Ovary (tissue), 9 donors: ENCODE measurements around the gene ZFP36. TPM values are rescaled to one million over a fixed set of nuclear protein-coding genes. Genes with fewer than 3 reads are reported as not detected.
A peak's percentile ranks its signal among the peaks of the same experiment; 100 is the strongest.

Experiments
- DNase-seq, 5 donors: peaks; one replicate each; pipeline ENCODE4 v3.0.0-alpha.2; 2019 to 2020
- H3K27ac ChIP-seq, 2 donors: fragments of 200-600 bp; one replicate each; pipeline versions ENCODE4 v1.5.1 to v1.8.0; 2019 to 2022
- H3K27me3 ChIP-seq: fragments of 200-600 bp; one replicate; pipeline ENCODE4 v1.8.0; 2022
- H3K36me3 ChIP-seq: fragments of 200-600 bp; sonication (generic); one replicate; pipeline ENCODE4 v1.5.1; 2019
- H3K4me1 ChIP-seq: one replicate; pipeline ENCODE4 v1.8.1; 2013; ENCODE audit warnings: mild to moderate bottlenecking, moderate library complexity; ENCODE audit not compliant: insufficient read depth
- H3K4me3 ChIP-seq: fragments of 200-600 bp; sonication (generic); one replicate; pipeline ENCODE4 v1.5.1; 2017
- H3K9me3 ChIP-seq, 2 donors: fragments of 200-600 bp in 1 of 2; sonication (generic) in 1 of 2; one replicate each; pipeline versions ENCODE4 v1.5.1 to v1.8.1; 2013 to 2019; ENCODE audit warnings: mild to moderate bottlenecking in 1 of 2, moderate library complexity in 1 of 2
- EP300 ChIP-seq: sonication (generic); formaldehyde crosslinking; IDR thresholded peaks from one replicate; pipeline ENCODE4 v1.6.1; 2017; ENCODE audit warnings: antibody characterized with exemption
- POLR2A ChIP-seq: fragments of 450-650 bp; IDR thresholded peaks from one replicate; pipeline ENCODE4 v1.6.1; 2017; ENCODE audit warnings: antibody characterized with exemption, mild to moderate bottlenecking, moderate library complexity
- WGBS, 3 donors: extraction: QIAGEN DNeasy Blood & Tissue Kit in 1 of 3; methylation state at CpG; one replicate each; pipeline versions ENCODE4 v1.1.5 to v1.1.7; 2013 to 2017; 5-methylcytosine and 5-hydroxymethylcytosine counted together
- intact Hi-C, 4 donors: fragments of 100-400 bp; cut with DNase I; formaldehyde crosslinking; loops; one replicate each; pipeline versions ENCODE4 v1.11.0 to v1.15.1; 2022 to 2023
- polyA plus RNA-seq, 2 donors: library from polyadenylated mRNA; stranded (reverse); fragments of 200-250 nt in 1 of 2; fragments of 350-450 nt in 1 of 2; fragmentation: Illumina TruSeq in 1 of 2; extraction: RNeasy Lipid Tissue Mini Kit (QIAGEN cat#74804) in 1 of 2; gene quantifications; one replicate each; pipeline ENCODE4 v1.2.3, GENCODE V29; 2013 to 2014
- total RNA-seq, 7 donors: library from RNA; depleted of rRNA in 2 of 7; stranded (reverse); fragments of >200 nt in 2 of 7; fragmentation: NEBNext Ultra II Directional in 3 of 7; extraction: Animal tissue kit (Norgen Biotek cat#: 25700) in 3 of 7; gene quantifications; one replicate each; pipeline versions ENCODE4 v1.1.0 to v1.2.4, GENCODE V29; 2016 to 2023
- TF ChIP-seq, protein P1 (sequence below), 3 donors: fragments of 450-650 bp in 2 of 3; fragments of 200-600 bp in 1 of 3; IDR thresholded peaks; one replicate each; pipeline versions ENCODE4 v1.5.1 to v1.8.0; 2016 to 2022; ENCODE audit warnings: antibody characterized with exemption in 3 of 3, mild to moderate bottlenecking in 1 of 3
- donor health status: DM: no; HTN: no; CAD: no; lungs with moderate emphysema.
- donor health status: DM: no; HTN: no; CAD: no.
- donor health status: Bipolar disorder and iron deficiency.
- donor health status: DM: yes; HTN: yes; CAD: no.
- donor health status: DM: no; HTN: no; CAD: no.
- donor health status: DM: yes; HTN: yes; CAD: no.

ZFP36 gene
- total and polyA plus RNA-seq, 9 donors = 78.1 to 995 (median 196) TPM

DNA sequence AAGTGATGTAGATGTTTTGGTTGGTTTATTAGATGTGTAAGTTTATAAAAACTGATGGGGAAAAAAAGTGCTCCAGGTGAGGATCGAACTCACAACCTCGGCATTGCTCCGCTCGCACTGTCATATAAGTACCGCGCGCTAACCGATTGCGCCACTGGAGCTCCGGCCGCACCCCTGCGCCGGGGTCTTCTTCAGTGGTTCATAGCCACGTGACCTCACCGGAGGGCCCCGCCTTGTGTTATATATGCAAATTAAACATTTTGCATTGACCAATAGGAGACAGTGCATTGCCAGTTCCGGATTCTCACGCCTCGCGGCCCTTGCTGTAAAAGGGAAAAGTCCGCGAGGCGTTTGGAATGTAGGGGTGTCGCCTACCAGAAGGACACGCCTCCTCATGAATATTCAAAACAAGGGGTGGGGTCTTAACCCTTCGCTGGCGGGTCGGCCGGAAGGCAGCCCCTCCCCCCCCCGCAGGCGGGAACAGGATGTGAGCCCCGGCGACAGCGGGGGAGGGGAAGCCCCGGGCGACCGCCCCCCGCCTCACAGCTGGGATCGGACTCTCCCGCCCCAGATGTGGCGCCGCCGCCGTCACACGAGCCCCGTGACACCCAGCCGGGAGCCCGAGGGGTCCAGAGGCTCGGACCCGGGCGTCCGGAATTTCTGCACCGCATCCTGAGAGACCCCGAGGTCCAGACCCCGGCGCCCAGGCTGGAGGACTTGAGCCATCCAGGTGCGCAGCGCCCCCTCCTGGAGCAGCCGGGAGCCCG is 5.6 kb downstream of the ZFP36 start, which contains the start of gene PLEKHG2:
PLEKHG2 (plus strand) TSS at position 570 of the 767 bp plus-strand sequence. CDS start 1,418 bp downstream, outside the sequence.
- Histone ChIP-seq H3K9me3 (no peaks in the 10 kb centered on the region), H3K27me3 (no peaks in the 10 kb centered on the region), H3K4me1 (peaks cover 24% of the 10 kb centered on the region), H3K27ac (peak within 1 kb of the TSS; percentile 87 to 98), H3K36me3 (no peaks in the 10 kb centered on the region), H3K4me3 (peak within 1 kb of the TSS; percentile 97)
- DNase-seq = peak; percentile 96 to 98 (median 98)
- intact Hi-C loops = loop anchor here in 2 of 4 donors (2.0 kb wide), 2 partner anchors 15 to 33 kb away; partner anchors contain the start of gene SUPT5H (in 1 of the 2)
- 0% methylated on average over 30 to 60 of the region's 60 CpGs for WGBS, 3 donors
- TF ChIP-seq EP300 (peak; percentile 86), POLR2A (peak; percentile 57)
- TF ChIP-seq, protein P1, sequence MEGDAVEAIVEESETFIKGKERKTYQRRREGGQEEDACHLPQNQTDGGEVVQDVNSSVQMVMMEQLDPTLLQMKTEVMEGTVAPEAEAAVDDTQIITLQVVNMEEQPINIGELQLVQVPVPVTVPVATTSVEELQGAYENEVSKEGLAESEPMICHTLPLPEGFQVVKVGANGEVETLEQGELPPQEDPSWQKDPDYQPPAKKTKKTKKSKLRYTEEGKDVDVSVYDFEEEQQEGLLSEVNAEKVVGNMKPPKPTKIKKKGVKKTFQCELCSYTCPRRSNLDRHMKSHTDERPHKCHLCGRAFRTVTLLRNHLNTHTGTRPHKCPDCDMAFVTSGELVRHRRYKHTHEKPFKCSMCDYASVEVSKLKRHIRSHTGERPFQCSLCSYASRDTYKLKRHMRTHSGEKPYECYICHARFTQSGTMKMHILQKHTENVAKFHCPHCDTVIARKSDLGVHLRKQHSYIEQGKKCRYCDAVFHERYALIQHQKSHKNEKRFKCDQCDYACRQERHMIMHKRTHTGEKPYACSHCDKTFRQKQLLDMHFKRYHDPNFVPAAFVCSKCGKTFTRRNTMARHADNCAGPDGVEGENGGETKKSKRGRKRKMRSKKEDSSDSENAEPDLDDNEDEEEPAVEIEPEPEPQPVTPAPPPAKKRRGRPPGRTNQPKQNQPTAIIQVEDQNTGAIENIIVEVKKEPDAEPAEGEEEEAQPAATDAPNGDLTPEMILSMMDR (IDR thresholded peaks at IDR 0.05) = peak; percentile 91 to 93 (median 92)

DNA sequence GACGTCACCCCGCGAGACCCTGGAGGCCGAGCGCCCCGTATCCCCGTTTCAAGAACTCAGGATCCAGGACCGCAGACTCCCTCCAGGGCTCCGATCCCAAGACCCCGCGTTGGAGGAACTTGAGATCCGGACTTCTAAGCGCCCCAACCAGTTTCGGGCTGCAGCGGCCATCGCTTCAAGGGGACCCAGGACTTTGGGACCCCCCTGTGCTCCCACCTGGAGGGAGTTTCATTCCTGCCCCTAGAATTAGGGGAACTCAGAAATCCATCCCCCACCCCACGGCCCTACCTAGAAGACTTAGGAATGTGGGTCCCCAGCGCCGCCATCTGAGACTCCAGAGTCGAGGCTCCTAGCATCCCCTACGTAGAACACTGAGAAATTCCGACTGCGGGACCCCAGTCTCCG is 6.2 kb downstream of the ZFP36 start:
- H3K4me1 ChIP-seq = peaks cover 24% of the 10 kb centered on the region

DNA sequence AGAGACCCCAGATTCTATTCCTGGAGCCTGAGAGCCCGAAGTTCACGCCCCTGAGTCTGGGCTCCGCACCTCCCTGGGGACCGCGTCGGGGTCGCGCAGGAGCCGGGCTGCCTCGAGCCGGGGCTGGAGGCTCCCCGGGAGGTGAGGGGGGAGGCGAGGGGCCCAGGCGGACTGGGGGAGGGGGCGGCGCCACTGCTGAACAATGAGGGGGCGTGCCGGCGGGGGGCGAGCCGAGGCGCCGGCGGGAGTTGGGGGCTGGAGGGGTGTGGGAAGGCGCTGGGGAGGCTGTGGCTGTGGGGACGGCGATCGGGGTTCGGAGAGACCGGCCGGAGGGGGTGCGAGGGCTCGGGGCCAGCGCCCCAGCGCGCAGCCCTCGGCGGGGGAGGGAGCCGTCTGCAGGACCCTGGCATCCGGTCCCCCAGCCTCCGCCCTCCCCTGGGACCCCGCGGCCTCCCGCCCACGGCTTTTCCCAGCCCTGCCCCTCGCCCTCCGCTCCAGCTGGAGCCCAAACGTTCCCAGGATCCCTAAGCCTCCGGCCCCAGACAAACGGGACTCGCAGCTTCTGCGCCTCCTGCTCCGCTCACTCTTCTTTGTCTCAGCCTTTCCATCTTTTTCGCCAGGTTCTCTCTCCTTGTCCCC is 6.7 kb downstream of the ZFP36 start:
- intact Hi-C loops = loop anchor here in 2 of 4 donors (2.0 kb wide), 2 partner anchors 17 to 31 kb away; partner anchors contain the start of gene SUPT5H (in 1 of the 2)
- H3K9me3 ChIP-seq = no peaks in the 10 kb centered on the region
- DNase-seq = peak; percentile 83 to 88 (median 85)
- 0 to 1% (median 1%) methylated on average over 27 to 54 of the region's 54 CpGs for WGBS, 3 donors
- TF ChIP-seq EP300 (no peak), POLR2A (peak; percentile 4)
- peaks cover 24% of the 10 kb centered on the region for H3K4me1 ChIP-seq
- peak overlapping the region; percentile 68 to 90 for H3K27ac ChIP-seq
- H3K4me3 ChIP-seq = peak overlapping the region; percentile 68
- no peaks in the 10 kb centered on the region for H3K36me3 ChIP-seq
- no peaks in the 10 kb centered on the region for H3K27me3 ChIP-seq

More for the DNA sequence above, 6.2 kb downstream of the ZFP36 start:
- TF ChIP-seq, protein P1 (IDR thresholded peaks at IDR 0.05) = no peak
- TF ChIP-seq EP300 = no peak
- no peak for TF ChIP-seq POLR2A
- Histone ChIP-seq H3K27me3 (no peaks in the 10 kb centered on the region), H3K4me3 (peak overlapping the region; percentile 68), H3K36me3 (no peaks in the 10 kb centered on the region), H3K27ac (peak overlapping the region; percentile 68 to 90), H3K9me3 (no peaks in the 10 kb centered on the region)
- no peak for DNase-seq
- intact Hi-C loops = loop anchor here in 2 of 4 donors (2.0 kb wide), 2 partner anchors 16 to 32 kb away; partner anchors contain the start of gene SUPT5H (in 1 of the 2)
- WGBS, 3 donors = 0 to 1% (median 0%) methylated on average over 24 of the region's 24 CpGs

DNA sequence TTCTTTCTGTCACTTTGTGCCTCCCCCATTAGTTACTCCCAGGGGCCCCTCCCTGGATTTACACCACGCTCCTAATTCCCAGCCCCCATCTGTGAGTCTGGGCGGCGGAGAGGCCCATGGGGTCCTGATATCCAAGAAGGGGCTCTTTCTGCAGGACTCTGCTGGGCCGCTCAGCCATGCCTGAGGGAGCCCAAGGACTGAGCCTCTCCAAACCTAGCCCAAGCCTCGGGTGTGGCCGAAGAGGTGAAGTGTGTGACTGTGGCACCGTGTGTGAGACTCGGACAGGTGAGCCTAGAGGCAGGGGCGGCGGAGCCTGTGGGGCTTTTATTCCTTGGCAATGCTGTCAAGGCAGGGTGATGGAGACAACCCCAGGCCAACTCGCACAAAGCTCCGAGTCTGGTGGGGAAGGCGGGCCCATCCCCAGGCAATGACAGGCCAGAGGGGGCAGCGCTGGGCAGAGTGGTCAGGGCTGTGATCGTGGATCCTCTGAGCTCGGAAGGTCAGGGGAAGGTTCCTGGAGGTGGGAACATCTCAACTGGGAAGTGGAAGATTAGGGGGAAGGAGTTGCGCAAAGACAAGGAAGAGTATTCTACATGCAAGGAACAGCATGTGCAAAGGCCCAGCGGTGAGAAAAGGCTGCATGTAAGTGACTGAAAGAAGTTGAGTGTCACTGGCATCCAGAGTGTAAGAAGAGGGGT is 7.4 kb downstream of the ZFP36 start:
- DNase-seq = peak; percentile 36 to 65 (median 59)
- intact Hi-C loops = loop anchor here in 2 of 4 donors (2.0 kb wide), 2 partner anchors 17 to 31 kb away; partner anchors contain the start of gene SUPT5H (in 1 of the 2)
- Histone ChIP-seq H3K4me1 (peaks cover 24% of the 10 kb centered on the region), H3K36me3 (no peaks in the 10 kb centered on the region), H3K4me3 (peak overlapping the region; percentile 68), H3K27ac (peak overlapping the region; percentile 68 to 90), H3K27me3 (no peaks in the 10 kb centered on the region), H3K9me3 (no peaks in the 10 kb centered on the region)
- TF ChIP-seq EP300 (no peak), POLR2A (no peak)
- TF ChIP-seq, protein P1 (IDR thresholded peaks at IDR 0.05) = no peak
- 9 to 20% (median 13%) methylated on average over 18 of the region's 18 CpGs for WGBS, 3 donors
